Hair follicular keratinocyte (primary cell): ENCODE data around the gene FBXL14. TPM values are rescaled to one million over a fixed set of nuclear protein-coding genes. Genes with fewer than 3 reads are reported as not detected.

Experiments used
- total RNA-seq: library from RNA; depleted of rRNA; stranded (reverse); fragments of >200 nt; gene quantifications from 2 replicates; pipeline ENCODE4 v1.2.3, GENCODE V29; 2015

The FBXL14 gene, protein sequence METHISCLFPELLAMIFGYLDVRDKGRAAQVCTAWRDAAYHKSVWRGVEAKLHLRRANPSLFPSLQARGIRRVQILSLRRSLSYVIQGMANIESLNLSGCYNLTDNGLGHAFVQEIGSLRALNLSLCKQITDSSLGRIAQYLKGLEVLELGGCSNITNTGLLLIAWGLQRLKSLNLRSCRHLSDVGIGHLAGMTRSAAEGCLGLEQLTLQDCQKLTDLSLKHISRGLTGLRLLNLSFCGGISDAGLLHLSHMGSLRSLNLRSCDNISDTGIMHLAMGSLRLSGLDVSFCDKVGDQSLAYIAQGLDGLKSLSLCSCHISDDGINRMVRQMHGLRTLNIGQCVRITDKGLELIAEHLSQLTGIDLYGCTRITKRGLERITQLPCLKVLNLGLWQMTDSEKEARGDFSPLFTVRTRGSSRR
- 6.0 and 6.1 TPM in 2 replicates for total RNA-seq

DNA sequence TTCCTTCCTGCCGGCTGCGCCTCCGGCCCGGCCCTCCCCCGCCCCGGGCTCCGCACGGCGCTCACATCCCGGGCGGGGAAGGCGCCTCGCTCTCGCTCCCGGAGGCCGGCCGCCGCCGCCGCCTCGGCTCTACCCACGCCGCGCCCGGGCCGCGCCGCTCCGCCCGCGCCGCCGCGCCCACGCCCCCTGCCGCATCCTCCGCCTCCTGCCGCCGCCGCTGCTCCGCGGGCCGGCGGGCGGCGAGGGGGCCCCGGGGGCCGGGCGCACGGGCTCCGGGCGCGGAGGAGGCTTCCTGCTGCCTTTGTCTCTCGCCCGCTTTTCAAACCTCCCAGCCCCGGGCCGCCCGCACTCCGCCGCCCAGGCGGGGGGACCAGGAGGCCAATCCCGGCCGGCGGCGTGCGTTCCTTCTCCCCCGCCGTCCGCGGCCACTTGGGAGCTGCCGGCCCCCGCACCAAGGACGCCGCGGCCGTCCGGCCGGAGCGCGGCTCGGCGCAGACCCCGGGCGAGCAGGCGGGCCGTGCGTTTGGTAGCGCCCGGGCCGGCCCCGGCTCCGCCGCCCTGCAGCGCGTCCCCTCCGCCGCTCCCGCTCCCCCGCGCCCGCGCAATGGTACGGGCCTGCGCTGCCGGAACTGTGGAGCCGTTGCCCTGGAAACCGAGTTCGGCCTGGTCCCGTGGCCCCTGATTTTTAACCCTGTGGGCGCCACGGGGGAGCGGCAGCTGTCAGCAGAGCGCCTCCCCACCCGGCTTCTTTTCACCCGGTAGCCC is at the start of gene FBXL14:
TSS of gene FBXL14 (minus strand) at position 321 of the 765 bp plus-strand sequence. CDS start 515 bp downstream, outside the sequence.

DNA sequence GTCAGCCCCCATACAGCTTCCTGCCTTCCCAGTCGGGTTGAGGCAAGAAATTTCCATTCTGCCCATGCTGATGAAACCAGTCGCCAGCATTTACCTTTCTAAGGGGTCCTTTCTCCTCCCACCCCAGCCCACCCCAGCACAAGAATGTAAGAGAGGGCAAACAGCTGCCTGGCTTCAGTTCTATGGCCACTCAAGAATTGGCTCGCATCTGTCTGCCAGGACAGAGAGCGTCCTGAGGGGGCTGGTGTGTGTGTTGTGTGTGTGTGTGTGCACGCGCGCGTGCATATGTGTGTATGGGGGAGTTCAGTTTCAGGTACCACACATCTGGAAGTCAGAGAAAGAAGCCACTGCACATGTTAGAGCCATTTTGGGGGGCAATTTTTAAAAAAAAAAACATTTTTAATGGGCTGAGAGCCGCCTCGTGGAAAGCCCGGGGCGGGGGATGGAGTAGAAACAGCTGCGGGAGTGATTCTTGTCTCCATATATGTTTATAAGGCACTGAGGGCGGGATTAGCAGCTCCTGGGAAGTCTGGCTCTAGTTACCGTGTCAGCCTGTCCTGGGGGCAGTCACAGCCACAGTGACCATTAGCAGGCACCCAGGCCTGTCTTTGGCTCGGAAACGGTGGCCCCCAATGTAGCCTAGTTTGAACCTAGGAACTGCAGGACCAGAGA is 34.4 kb upstream of the FBXL14 start, which contains the start of gene WNT5B:
TSS of gene WNT5B (plus strand) at position 566 of the 672 bp plus-strand sequence. CDS start 2,124 bp downstream, outside the sequence.

Other genes with a start within 250 kb of the FBXL14 start
- gene WNT5B, start 34.6 kb upstream of the FBXL14 start, total RNA-seq = 19.9 and 24.6 TPM in 2 replicates
- gene ADIPOR2, start 96.5 kb upstream of the FBXL14 start, total RNA-seq = 24.2 and 29.8 TPM in 2 replicates
- gene LRTM2, start 226.0 kb upstream of the FBXL14 start, total RNA-seq = not detected in 2 replicates